GM21367 (cell line): ENCODE data around the gene ESPNL.

ENCODE experiments used
- ATAC-seq: cut with Tn5 transposase; IDR thresholded peaks from one replicate; pipeline ENCODE4 v1.9.1; 2021; ENCODE audit not compliant: unreplicated experiment

ESPNL gene

GRCh38 chr2:238140040-238140439, 39.9 kb downstream of the ESPNL start:
- no peak for ATAC-seq

- ATAC-seq = no peak
Measured at GRCh38 chr2:238140721-238141540, 40.8 kb downstream of the ESPNL start.

- no peak for ATAC-seq
Measured at GRCh38 chr2:238141541-238142318, 41.6 kb downstream of the ESPNL start.

- ATAC-seq = no peak
Measured at GRCh38 chr2:238142382-238143205, 42.5 kb downstream of the ESPNL start.

- no peak for ATAC-seq
Measured at GRCh38 chr2:238143239-238143951, 43.3 kb downstream of the ESPNL start.

GRCh38 chr2:238144262-238144661, 44.1 kb downstream of the ESPNL start:
- ATAC-seq = no peak

- ATAC-seq = no peak
Measured at GRCh38 chr2:238145046-238145445, 44.9 kb downstream of the ESPNL start.

GRCh38 chr2:238145851-238146250, 45.7 kb downstream of the ESPNL start:
- ATAC-seq = no peak

GRCh38 chr2:238146884-238147544, 46.9 kb downstream of the ESPNL start:
- ATAC-seq = no peak

GRCh38 chr2:238148981-238149380, 48.8 kb downstream of the ESPNL start:
- no peak for ATAC-seq

GRCh38 chr2:238149841-238150572, 49.9 kb downstream of the ESPNL start:
- no peak for ATAC-seq

- ATAC-seq = no peak
Measured at GRCh38 chr2:238150686-238151085, 50.5 kb downstream of the ESPNL start.

- ATAC-seq = no peak
Measured at GRCh38 chr2:238151205-238151604, 51.1 kb downstream of the ESPNL start.

- no peak for ATAC-seq
Measured at GRCh38 chr2:238151628-238152235, 51.6 kb downstream of the ESPNL start.

GRCh38 chr2:238152771-238153688, 52.9 kb downstream of the ESPNL start:
- ATAC-seq = no peak

- ATAC-seq = no peak
Measured at GRCh38 chr2:238154570-238154969, 54.4 kb downstream of the ESPNL start.

- ATAC-seq = no peak
Measured at GRCh38 chr2:238155051-238155760, 55.1 kb downstream of the ESPNL start.
